RCC 7860 (cell line): ENCODE data around the gene STAC3.

Experiments used
- DNase-seq: peaks from one replicate; pipeline ENCODE4 v3.0.0-alpha.2; 2015; ENCODE audit warnings: low spot score
- FAIRE-seq: peaks from 2 replicates; lab custom pipeline; 2012; peaks lifted over from hg19 to GRCh38; lab: Jason Lieb, UNC

STAC3 gene

GRCh38 chr12:57236925-57237595 is 13.9 kb downstream of the STAC3 start:
- no peak for FAIRE-seq
- DNase-seq: no peak

GRCh38 chr12:57236201-57236924 is 14.6 kb downstream of the STAC3 start:
- DNase-seq (no peak), FAIRE-seq (no peak)

DNA sequence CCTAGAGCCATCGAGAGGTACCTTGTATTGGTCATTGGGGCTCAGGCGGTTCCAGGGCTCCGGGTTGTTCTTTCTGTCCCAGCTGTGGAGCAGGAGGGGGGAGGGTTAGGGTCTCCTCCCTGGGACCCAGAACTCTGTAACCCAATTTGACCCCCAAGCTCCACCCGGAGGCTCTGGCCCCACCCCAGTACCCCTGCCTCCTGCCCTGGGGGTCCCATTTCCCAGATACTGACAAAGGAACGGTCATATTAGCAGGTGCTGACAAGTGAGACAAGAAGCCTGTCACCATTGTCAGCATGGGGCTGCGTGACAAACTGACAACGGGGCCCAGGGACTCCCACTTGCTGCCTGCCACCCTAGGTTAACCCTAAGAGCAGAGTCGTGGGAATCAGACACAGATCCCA is 15.3 kb downstream of the STAC3 start:
- FAIRE-seq (no peak), DNase-seq (no peak)

- DNase-seq: peak; percentile 11
- no peak for FAIRE-seq
Measured at GRCh38 chr12:57235017-57235727, 15.8 kb downstream of the STAC3 start.

DNA sequence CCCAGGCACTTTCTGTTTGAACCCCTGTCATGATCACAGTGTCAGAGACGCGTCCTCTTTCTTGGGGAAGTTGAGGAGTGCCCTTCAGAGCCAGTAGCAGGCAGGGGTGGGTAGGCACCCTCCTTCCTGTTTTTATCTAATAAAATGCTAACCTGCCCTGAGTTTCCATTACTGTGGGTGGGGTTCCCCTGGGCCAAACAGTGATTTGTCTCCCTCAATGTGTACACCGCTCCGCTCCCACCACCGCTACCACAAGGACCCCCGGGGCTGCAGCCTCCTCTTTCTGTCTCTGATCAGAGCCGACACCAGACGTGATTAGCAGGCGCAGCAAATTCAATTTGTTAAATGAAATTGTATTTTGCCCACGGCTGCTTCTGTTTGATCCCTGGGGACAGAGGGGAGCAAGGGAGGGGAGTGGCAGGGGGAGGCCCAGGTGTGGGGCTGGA is 16.4 kb downstream of the STAC3 start:
- FAIRE-seq (no peak), DNase-seq (no peak)

DNA sequence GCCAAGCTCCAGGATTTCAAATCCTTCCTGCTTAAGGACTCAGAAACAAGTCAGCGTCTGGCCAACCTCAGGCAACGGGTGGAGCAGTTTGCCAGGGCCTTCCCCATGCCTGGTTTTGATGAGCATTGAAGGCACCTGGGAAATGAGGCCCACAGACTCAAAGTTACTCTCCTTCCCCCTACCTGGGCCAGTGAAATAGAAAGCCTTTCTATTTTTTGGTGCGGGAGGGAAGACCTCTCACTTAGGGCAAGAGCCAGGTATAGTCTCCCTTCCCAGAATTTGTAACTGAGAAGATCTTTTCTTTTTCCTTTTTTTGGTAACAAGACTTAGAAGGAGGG is 16.8 kb downstream of the STAC3 start:
- FAIRE-seq (no peak), DNase-seq (no peak)

- FAIRE-seq (no peak), DNase-seq (no peak)
Measured at GRCh38 chr12:57233357-57234232, 17.4 kb downstream of the STAC3 start.

- FAIRE-seq (no peak), DNase-seq (no peak)
Measured at GRCh38 chr12:57232156-57232756, 18.7 kb downstream of the STAC3 start.

- DNase-seq: no peak
- FAIRE-seq: no peak
Measured at GRCh38 chr12:57231276-57232021, 19.5 kb downstream of the STAC3 start.

GRCh38 chr12:57230381-57231155 is 20.4 kb downstream of the STAC3 start:
- DNase-seq: no peak
- FAIRE-seq: no peak

DNA sequence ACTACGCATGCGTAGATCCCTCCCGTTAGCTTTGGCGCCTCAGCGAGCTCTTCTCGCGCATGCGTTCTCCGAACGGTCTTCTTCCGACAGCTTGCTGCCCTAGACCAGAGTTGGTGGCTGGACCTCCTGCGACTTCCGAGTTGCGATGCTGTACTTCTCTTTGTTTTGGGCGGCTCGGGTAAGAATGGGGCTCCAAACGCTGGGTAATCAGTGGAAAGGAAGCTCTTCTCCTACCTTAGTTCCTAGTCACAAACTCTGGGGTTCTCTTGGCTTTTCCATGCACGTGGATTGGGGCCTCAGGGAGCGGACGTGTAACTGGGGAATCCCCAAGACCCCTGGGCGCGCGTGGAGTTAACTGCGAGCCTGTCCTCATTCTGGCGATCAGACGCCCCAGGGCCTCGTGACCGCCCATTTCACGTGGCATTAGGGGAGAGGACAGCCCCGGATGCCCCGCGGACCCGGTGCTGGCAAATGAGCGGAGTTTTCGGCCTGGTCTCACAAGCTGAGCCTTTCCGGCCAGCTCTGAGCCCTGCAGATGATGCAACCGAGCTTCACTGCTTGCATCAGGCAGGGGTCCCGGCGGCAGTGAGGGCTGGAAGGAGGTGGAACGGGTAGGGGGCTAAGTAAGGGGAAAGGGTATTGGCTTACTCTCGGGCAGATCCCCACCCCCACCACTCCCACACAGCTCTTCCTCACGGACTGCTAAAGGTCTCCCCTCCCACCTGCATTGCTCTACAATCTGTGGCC is 21.2 kb downstream of the STAC3 start, which contains the start of gene SHMT2:
Gene SHMT2, plus strand, starts transcription at position 78 of the 747 bp plus-strand sequence. Its CDS starts 68 bp downstream, at position 146.
- DNase-seq (peak; percentile 88), FAIRE-seq (peak; percentile 65)

GRCh38 chr12:57229046-57229633 is 21.8 kb downstream of the STAC3 start:
- DNase-seq (peak; percentile 18), FAIRE-seq (no peak)

- FAIRE-seq (no peak), DNase-seq (peak; percentile 7)
Measured at GRCh38 chr12:57227315-57228115, 23.5 kb downstream of the STAC3 start.

- FAIRE-seq: no peak
- no peak for DNase-seq
Measured at GRCh38 chr12:57226588-57227314, 24.2 kb downstream of the STAC3 start.

- FAIRE-seq (no peak), DNase-seq (no peak)
Measured at GRCh38 chr12:57225680-57226210, 25.2 kb downstream of the STAC3 start.
